Measurements from ENCODE around the gene PLEKHG1. TPM values are rescaled to one million over a fixed set of nuclear protein-coding genes. Genes with fewer than 3 reads are reported as not detected.

PLEKHG1 gene
- total RNA-seq, 6 experiments from 2014 or later, result 8.7 to 20.3 (median 11.8) TPM

- DNase-seq (no peak), ATAC-seq (no peak)
- Histone ChIP-seq H3K4me1 (no peaks in the 10 kb centered on the region), H3K36me3 (no peaks in the 10 kb centered on the region), H3K27ac (no peak overlapping the region), H3K27me3 (no peaks in the 10 kb centered on the region), H3K9me3 (no peaks in the 10 kb centered on the region), H3K4me3 (no peak overlapping the region)
- TF ChIP-seq POLR2A (IDR thresholded peaks at IDR 0.05), result no peak
- no peak for TF ChIP-seq CTCF (IDR thresholded peaks at IDR 0.05)
- 56% methylated on average over 5 of the region's 5 CpGs for WGBS (ENCODE audit: insufficient coverage, low coverage, low lambda C conversion rate, missing lambda C conversion rate)
- intact Hi-C loops (cut with DNase I), result no loop called here
Measured at GRCh38 chr6:150606647-150607328, 7.1 kb downstream of the PLEKHG1 start.

- WGBS (ENCODE audit: insufficient coverage, low coverage, low lambda C conversion rate, missing lambda C conversion rate), result 91% methylated on average over 2 of the region's 3 CpGs
- H3K27me3 ChIP-seq, result no peaks in the 10 kb centered on the region
- TF ChIP-seq POLR2A (IDR thresholded peaks at IDR 0.05) (no peak), CTCF (IDR thresholded peaks at IDR 0.05) (no peak)
- DNase-seq, result no peak
- no peaks in the 10 kb centered on the region for H3K9me3 ChIP-seq
- H3K4me3 ChIP-seq, result no peak overlapping the region
- H3K36me3 ChIP-seq, result no peaks in the 10 kb centered on the region
- intact Hi-C loops (cut with DNase I), result no loop called here
- ATAC-seq, result no peak
- peaks cover 0 to under 1% (median 0%) of the 10 kb centered on the region in 4 donors for H3K4me1 ChIP-seq
- no peak overlapping the region for H3K27ac ChIP-seq
Measured at GRCh38 chr6:150607329-150607650, 7.6 kb downstream of the PLEKHG1 start.

- H3K9me3 ChIP-seq, result no peaks in the 10 kb centered on the region
- H3K27me3 ChIP-seq, result no peaks in the 10 kb centered on the region
- no peak for ATAC-seq
- no peak for DNase-seq
- H3K4me1 ChIP-seq, result peaks cover 0 to 15% (median 6%) of the 10 kb centered on the region in 4 donors
- intact Hi-C loops (cut with DNase I), result no loop called here
- TF ChIP-seq POLR2A (IDR thresholded peaks at IDR 0.05) (no peak), CTCF (IDR thresholded peaks at IDR 0.05) (no peak)
- no peak overlapping the region for H3K4me3 ChIP-seq
- H3K27ac ChIP-seq, result no peak overlapping the region
- H3K36me3 ChIP-seq, result no peaks in the 10 kb centered on the region
Measured at GRCh38 chr6:150610584-150610983, 10.9 kb downstream of the PLEKHG1 start.

GRCh38 chr6:150613269-150613668 is 13.6 kb downstream of the PLEKHG1 start:
- Histone ChIP-seq H3K4me3 (no peak overlapping the region), H3K9me3 (no peaks in the 10 kb centered on the region), H3K27me3 (no peaks in the 10 kb centered on the region), H3K36me3 (no peaks in the 10 kb centered on the region), H3K4me1 (peaks cover 0 to 15% (median 6%) of the 10 kb centered on the region in 4 donors), H3K27ac (peak overlapping the region in 2 of 3 donors; percentile 13 to 50)
- intact Hi-C loops (cut with DNase I), result no loop called here
- ATAC-seq (peak; percentile 86 to 94 (median 92)), DNase-seq (no peak)
- 26% methylated on average over 3 of the region's 4 CpGs for WGBS (ENCODE audit: insufficient coverage, low coverage, low lambda C conversion rate, missing lambda C conversion rate)
- TF ChIP-seq POLR2A (IDR thresholded peaks at IDR 0.05) (no peak), CTCF (IDR thresholded peaks at IDR 0.05) (no peak)

GRCh38 chr6:150615967-150616366 is 16.3 kb downstream of the PLEKHG1 start:
- no peaks in the 10 kb centered on the region for H3K27me3 ChIP-seq
- H3K9me3 ChIP-seq, result no peaks in the 10 kb centered on the region
- TF ChIP-seq POLR2A (IDR thresholded peaks at IDR 0.05) (no peak), CTCF (IDR thresholded peaks at IDR 0.05) (no peak)
- no peak overlapping the region for H3K4me3 ChIP-seq
- H3K4me1 ChIP-seq, result peaks cover 0 to 15% (median 6%) of the 10 kb centered on the region in 4 donors
- DNase-seq (no peak), ATAC-seq (no peak)
- intact Hi-C loops (cut with DNase I), result no loop called here
- H3K36me3 ChIP-seq, result no peaks in the 10 kb centered on the region
- H3K27ac ChIP-seq, result no peak overlapping the region

Data from right lobe of liver (tissue), 6 donors.